NOMO-1 (cell line): Measurements from ENCODE around the gene FSTL1.

ENCODE experiments used
- DNase-seq, 2 experiments: peaks; one replicate each; lab custom pipeline; 2025; ENCODE audit not compliant: unreplicated experiment in 2 of 2; lab: John Stamatoyannopoulos, UW

Gene FSTL1

GRCh38 chr3:120469440-120469839 lies 18.6 kb upstream of the FSTL1 start:
- no peak for DNase-seq

DNA sequence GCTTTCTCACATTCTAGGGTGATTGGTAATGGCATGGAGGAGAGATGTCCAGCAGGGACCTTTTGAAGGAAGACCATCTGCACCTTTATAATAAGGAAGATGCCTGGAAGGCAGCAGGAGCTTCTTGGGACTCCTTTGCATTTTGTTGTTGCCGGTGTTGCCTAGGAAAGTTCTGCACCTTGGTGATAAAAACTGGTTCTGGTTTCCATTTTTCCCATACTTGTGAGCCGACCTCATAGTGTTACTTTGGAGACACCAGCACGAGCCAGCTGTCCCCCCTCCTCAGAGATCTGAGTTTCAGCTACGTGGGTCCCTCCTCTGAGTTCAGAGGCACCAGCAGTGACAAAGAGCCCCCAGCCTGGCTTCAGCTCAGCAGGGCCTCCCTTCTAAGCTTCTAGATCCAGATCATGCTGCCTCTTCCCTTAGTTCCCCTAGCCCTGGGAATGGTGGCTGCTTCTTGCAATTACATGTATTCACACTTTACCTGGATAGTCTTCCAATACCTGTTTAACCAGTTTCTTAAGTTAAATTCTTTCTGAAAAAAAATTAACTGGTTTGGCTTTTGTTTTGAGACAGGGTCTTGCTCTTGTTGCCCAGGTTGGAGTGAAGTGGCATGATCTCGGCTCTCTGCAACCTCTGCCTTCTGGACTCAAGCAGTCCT lies 18.0 kb upstream of the FSTL1 start:
- no peak for DNase-seq

GRCh38 chr3:120462409-120462959 lies 11.7 kb upstream of the FSTL1 start:
- no peak for DNase-seq

DNA sequence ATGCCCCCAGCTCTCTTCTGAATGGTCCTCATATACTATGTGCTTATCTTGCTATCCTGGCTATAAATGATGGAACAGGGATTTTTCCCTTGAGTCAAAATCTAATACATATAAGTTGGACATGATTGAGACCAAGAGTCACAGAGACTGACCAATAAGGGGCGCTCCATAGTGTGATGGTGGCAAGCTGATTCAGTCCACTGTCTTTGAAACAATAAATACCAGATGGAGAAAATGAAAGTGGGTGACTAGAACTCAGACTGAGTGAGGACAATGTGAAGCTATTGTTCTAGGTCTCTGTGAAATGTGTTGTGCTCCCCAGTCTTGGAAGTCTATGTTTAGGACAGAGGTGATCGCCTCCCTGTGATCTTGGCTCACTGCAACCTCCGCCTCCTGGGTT lies 10.6 kb upstream of the FSTL1 start:
- DNase-seq = no peak

DNA sequence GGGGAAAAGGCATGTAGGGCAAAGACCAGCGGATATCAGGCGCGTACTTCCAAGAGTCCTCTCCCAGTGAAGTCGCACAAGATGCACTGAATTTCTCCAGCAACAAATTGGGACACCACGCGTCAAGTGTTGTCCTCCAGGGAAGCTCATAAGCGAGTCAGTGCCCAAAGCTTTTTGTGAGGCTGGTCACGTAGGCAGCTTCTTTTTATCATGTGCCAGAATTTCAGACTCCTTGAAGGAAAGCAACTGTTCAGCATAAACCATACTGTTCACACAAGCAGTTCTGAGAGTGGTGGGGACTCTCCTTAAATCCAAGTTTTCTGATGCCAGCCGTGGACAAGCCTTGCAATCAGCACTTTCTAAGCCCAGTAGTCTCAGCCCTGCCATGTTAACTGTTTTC lies 10.1 kb upstream of the FSTL1 start:
- no peak for DNase-seq

DNA sequence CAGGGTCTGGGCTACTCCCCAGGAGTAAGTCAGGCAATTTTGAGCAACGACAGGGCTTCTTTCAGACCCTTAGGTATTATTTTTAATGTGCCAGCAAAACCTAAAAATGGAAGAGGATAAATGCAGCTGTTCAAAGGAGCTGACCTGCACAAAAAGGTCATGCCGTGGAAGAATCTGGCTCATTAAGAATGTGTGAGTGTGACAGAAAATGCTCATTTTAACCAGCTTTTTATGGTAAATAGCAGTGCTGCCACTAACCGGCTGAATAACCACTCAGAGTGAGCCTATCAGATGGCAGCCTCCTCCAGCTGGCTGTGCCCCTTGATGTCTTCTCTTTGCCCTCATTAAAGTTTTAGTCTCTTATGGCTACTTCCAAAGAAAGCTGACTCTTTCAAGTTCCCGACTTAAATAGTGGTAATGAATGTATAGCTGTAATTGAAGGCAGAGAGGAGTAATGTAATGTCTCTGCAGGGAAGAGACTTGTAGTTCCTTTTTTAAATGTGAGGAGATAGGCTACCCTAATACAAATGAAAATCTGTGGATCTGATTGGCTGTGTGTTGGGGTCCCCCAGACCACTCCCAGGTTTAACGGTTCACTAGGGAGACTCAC lies 9.5 kb upstream of the FSTL1 start:
- DNase-seq = no peak

GRCh38 chr3:120459196-120459595 lies 8.4 kb upstream of the FSTL1 start:
- DNase-seq = no peak

- no peak for DNase-seq
These were observed 7.0 kb upstream of the FSTL1 start for GRCh38 chr3:120457827-120458226.

GRCh38 chr3:120454076-120454689 lies 3.4 kb upstream of the FSTL1 start:
- peak; percentile 73 to 80 for DNase-seq

GRCh38 chr3:120452816-120453215 lies 2.0 kb upstream of the FSTL1 start:
- DNase-seq = no peak

GRCh38 chr3:120451806-120452205 lies 1.0 kb upstream of the FSTL1 start:
- DNase-seq = no peak

- DNase-seq = no peak
These were observed 525 bp upstream of the FSTL1 start for GRCh38 chr3:120451272-120451761.

DNA sequence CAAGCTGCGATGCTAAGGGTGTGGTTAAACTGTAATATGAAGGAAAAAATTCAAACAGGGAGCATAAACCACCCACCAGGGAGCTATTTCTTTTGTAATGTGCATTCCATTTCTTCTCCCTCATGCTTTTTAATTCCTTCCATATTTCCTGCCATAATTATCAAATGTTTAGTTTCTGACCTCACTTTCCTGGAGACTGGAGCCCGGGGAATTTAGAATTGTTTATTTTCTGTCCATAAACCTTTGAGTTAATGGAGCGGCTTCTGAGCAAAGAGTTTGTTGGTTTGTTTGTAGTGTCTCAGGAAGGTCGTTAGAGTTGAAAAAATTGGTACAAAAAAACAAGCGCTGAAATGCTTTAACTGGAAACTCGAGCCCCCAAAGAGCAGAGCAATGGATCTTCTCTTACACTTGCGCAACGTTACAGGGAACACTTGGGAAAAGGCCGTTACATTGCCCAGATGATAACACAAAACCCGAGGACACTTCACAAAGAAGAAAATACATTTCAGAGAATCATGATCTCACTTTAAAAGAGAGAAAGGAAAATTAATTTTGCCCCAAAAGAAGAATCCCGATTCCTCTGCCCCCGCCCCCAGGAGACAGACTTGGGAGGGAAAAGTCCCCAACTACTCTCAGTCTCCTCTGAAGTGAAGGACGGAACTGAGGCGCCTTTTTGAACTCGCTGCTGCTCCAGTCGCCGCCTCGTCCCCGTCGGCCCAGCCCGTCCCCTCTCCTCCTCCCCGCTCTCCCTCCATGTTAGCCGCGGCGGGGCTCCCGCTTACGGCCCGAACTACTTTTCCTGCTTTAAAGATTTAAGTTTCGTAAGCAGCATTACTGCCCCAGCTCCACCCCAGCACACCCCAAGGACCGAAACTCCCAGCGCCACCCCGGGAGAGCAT lies 842 bp downstream of the FSTL1 start:
- peak; percentile 30 to 32 for DNase-seq

- DNase-seq = no peak
These were observed 1.5 kb downstream of the FSTL1 start for GRCh38 chr3:120449251-120449650.

GRCh38 chr3:120448756-120449155 lies 2.0 kb downstream of the FSTL1 start:
- no peak for DNase-seq

DNA sequence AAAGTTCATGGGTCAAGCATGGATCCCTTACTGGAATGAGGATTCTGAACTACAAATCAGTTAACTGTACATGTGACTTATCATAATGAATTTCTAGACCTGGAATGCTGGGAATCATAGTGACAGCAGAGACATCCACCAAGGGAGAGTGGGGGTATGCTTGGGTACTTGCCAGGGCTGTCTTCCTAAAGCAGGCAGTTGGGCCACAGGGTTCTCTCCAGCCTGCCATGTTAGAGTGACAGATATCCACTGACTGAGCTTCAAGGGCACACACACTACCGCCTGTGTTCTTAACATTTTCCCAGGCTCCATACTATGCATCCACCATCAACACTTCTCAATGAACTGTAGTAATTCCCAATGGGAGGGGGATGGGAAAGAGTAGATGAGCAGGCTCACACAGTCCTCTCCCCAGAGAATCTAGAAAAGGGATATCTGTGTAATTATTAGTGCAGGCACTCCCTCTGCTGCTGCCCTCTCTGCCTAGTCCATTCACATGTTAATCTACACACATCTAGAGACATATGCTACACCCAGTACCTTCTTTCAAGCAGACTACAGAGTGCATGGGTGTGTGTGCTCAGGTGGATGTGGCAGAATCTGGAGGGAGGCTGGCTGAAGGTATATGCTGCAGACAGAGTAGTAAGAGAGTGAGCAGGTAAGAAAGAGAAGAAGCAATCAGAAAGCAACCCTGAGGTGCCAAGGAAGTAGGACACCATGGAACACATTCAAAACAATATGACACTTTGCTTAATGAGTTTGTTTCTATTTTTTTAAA lies 3.7 kb downstream of the FSTL1 start:
- no peak for DNase-seq

GRCh38 chr3:120445654-120446053 lies 5.1 kb downstream of the FSTL1 start:
- DNase-seq = no peak

DNA sequence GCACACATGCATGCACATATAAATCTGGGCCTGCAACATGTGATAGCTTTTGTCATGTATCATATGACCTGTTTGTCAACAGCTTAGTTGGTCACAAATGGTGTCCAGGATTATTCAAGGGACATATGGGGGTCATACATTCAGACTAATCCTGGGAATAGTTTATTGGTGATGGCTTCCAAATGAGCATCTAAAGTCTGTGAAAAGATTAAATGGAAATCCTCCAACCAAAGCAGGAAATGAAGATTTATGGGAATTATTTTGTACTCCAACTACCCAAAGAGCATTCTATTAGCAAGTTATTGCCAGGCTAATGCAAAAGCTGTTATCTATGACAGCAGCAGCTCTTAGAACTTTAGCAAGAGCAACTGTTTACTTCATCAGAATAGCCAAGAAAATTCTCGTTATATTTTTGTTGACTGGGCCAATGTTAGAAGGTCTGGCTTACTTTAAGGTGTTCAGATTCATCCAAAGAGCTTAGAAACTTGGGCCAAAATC lies 7.1 kb downstream of the FSTL1 start:
- no peak for DNase-seq

GRCh38 chr3:120442975-120443517 lies 7.7 kb downstream of the FSTL1 start:
- no peak for DNase-seq

- DNase-seq = no peak
These were observed 9.0 kb downstream of the FSTL1 start for GRCh38 chr3:120441776-120442175.
